Neutrophil (primary cell): ENCODE data around the gene AKT3.

Source experiments
- H3K27ac ChIP-seq: fragments of 200-600 bp; sonication (generic); 2 replicates; pipeline ENCODE4 v1.5.1; 2016; ENCODE audit warnings: mild to moderate bottlenecking, moderate library complexity
- H3K27me3 ChIP-seq: fragments of 200-600 bp; sonication (generic); 2 replicates; pipeline ENCODE4 v1.6.0; 2016; ENCODE audit warnings: mild to moderate bottlenecking
- H3K36me3 ChIP-seq: fragments of 200-600 bp; sonication (generic); 2 replicates; pipeline ENCODE4 v1.5.1; 2017
- H3K4me1 ChIP-seq, 2 experiments: fragments of 200-600 bp in 1 of 2; sonication (generic) in 1 of 2; 1 replicate in 1 of 2; 2 replicates in 1 of 2; pipeline versions ENCODE4 v1.5.1 to v1.6.1; 2013 to 2016; ENCODE audit warnings: low read depth in 1 of 2, low read length in 1 of 2, mild to moderate bottlenecking in 1 of 2, moderate library complexity in 1 of 2; ENCODE audit not compliant: control insufficient read depth in 1 of 2, insufficient read depth in 1 of 2
- H3K4me3 ChIP-seq, 2 experiments: fragments of 200-600 bp in 1 of 2; sonication (generic) in 1 of 2; 1 replicate in 1 of 2; 2 replicates in 1 of 2; pipeline ENCODE4 v1.5.1; 2013 to 2016; ENCODE audit warnings: low read depth in 1 of 2, low read length in 1 of 2, mild to moderate bottlenecking in 1 of 2, moderate library complexity in 1 of 2
- H3K9me3 ChIP-seq: fragments of 200-600 bp; sonication (generic); 2 replicates; pipeline ENCODE4 v1.5.1; 2016
- CTCF ChIP-seq: fragments of 200-600 bp; sonication (generic); IDR thresholded peaks from 2 replicates; pipeline ENCODE4 v1.5.1; 2016; ENCODE audit warnings: antibody characterized with exemption

Gene AKT3

GRCh38 chr1:243731974-243732625 is 117.9 kb downstream of the AKT3 start:
- no peak for TF ChIP-seq CTCF
- peaks cover 77 to 78% of the 10 kb centered on the region in 2 experiments for H3K4me1 ChIP-seq

GRCh38 chr1:243731301-243731891 is 118.6 kb downstream of the AKT3 start:
- Histone ChIP-seq H3K9me3 (no peaks in the 10 kb centered on the region), H3K4me3 (peak overlapping the region in 1 of 2 experiments; percentile 30), H3K36me3 (no peaks in the 10 kb centered on the region), H3K4me1 (peaks cover 84 to 86% of the 10 kb centered on the region in 2 experiments), H3K27ac (peak overlapping the region; percentile 77), H3K27me3 (no peaks in the 10 kb centered on the region)
- no peak for TF ChIP-seq CTCF

More at GRCh38 chr1:243731974-243732625, 117.9 kb downstream of the AKT3 start:
- Histone ChIP-seq H3K9me3 (no peaks in the 10 kb centered on the region), H3K36me3 (no peaks in the 10 kb centered on the region), H3K27ac (peak overlapping the region; percentile 77), H3K27me3 (no peaks in the 10 kb centered on the region), H3K4me3 (peak overlapping the region in 1 of 2 experiments; percentile 12)

- H3K27ac ChIP-seq: peak overlapping the region; percentile 77
These were observed 119.4 kb downstream of the AKT3 start for GRCh38 chr1:243730487-243731150.

GRCh38 chr1:243729956-243730355 is 120.1 kb downstream of the AKT3 start:
- H3K27ac ChIP-seq: peak overlapping the region; percentile 77
- no peaks in the 10 kb centered on the region for H3K9me3 ChIP-seq
- no peak for TF ChIP-seq CTCF

More at GRCh38 chr1:243730487-243731150, 119.4 kb downstream of the AKT3 start:
- H3K4me1 ChIP-seq: peaks cover 85 to 89% of the 10 kb centered on the region in 2 experiments
- H3K27me3 ChIP-seq: no peaks in the 10 kb centered on the region
- H3K9me3 ChIP-seq: no peaks in the 10 kb centered on the region
- no peaks in the 10 kb centered on the region for H3K36me3 ChIP-seq
- peak overlapping the region; percentile 29 to 30 for H3K4me3 ChIP-seq
- no peak for TF ChIP-seq CTCF

GRCh38 chr1:243727503-243728203 is 122.4 kb downstream of the AKT3 start:
- Histone ChIP-seq H3K4me1 (peaks cover 60 to 63% of the 10 kb centered on the region in 2 experiments), H3K9me3 (no peaks in the 10 kb centered on the region), H3K27me3 (no peaks in the 10 kb centered on the region), H3K27ac (peak overlapping the region; percentile 83), H3K4me3 (no peak overlapping the region), H3K36me3 (no peaks in the 10 kb centered on the region)
- TF ChIP-seq CTCF: no peak

More at GRCh38 chr1:243729956-243730355, 120.1 kb downstream of the AKT3 start:
- H3K4me3 ChIP-seq: peak overlapping the region; percentile 29 to 30
- peaks cover 83 to 86% of the 10 kb centered on the region in 2 experiments for H3K4me1 ChIP-seq
- H3K36me3 ChIP-seq: no peaks in the 10 kb centered on the region
- H3K27me3 ChIP-seq: no peaks in the 10 kb centered on the region
